ACC112 (cell line): Measurements from ENCODE around the gene MACROD2.

Experiments
- H2AFZ ChIP-seq: fragments of 200-600 bp; sonication (generic); one replicate; pipeline ENCODE4 v1.6.0; 2017; ENCODE audit warnings: antibody characterized with exemption, low read length; ENCODE audit not compliant: unreplicated experiment
- H3K27ac ChIP-seq: fragments of 200-600 bp; sonication (generic); 2 replicates; pipeline ENCODE4 v1.5.1; 2014; ENCODE audit warnings: low read depth, mild to moderate bottlenecking, antibody characterized with exemption, low read length, moderate library complexity
- H3K27me3 ChIP-seq: fragments of 200-600 bp; sonication (generic); 2 replicates; pipeline ENCODE4 v1.6.1; 2014; ENCODE audit warnings: mild to moderate bottlenecking, antibody characterized with exemption, low read length, moderate library complexity, mixed read lengths; ENCODE audit not compliant: insufficient read depth
- H3K36me3 ChIP-seq: fragments of 200-600 bp; sonication (generic); 2 replicates; pipeline ENCODE4 v1.6.1; 2016; ENCODE audit warnings: mild to moderate bottlenecking, antibody characterized with exemption, low read length, moderate library complexity, mixed read lengths; ENCODE audit not compliant: insufficient read depth
- H3K4me1 ChIP-seq: fragments of 200-600 bp; sonication (generic); one replicate; pipeline ENCODE4 v1.6.1; 2016; ENCODE audit warnings: low read length, mixed read lengths; ENCODE audit not compliant: insufficient read depth, unreplicated experiment, control insufficient read depth
- H3K4me3 ChIP-seq: fragments of 200-600 bp; sonication (generic); 2 replicates; pipeline ENCODE4 v1.5.1; 2014; ENCODE audit warnings: mild to moderate bottlenecking, low read depth, low read length
- H3K79me2 ChIP-seq: fragments of 200-600 bp; sonication (generic); one replicate; pipeline ENCODE4 v1.6.0; 2016; ENCODE audit warnings: low read length; ENCODE audit not compliant: control insufficient read depth, unreplicated experiment, insufficient read depth

Gene MACROD2

DNA sequence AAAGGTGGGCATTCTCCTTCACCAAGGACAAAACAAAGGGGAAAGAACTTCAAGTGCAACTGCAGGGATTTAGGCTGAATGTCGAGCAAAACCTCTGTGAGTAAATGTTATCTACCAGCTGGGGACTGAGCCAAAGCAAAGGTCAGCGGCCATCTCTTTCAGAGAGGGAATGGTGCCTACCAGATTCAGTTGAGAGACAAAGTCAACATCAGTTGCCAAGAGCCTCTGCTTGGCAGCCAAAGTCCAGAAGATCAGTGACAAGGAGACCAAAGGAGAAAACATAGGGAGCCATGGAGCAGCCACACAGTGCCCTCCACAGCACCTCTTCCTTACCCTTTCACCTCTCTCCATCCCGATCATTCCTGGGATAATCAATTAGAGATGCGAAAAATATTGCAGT is 2105.5 kb downstream of the MACROD2 start:
- H3K36me3 ChIP-seq: no peaks in the 10 kb centered on the region
- H3K4me3 ChIP-seq: no peak overlapping the region
- no peak overlapping the region for H3K27ac ChIP-seq
- H3K27me3 ChIP-seq: no peaks in the 10 kb centered on the region
- H3K79me2 ChIP-seq: no peaks in the 10 kb centered on the region
- no peak overlapping the region for H2AFZ ChIP-seq
- no peaks in the 10 kb centered on the region for H3K4me1 ChIP-seq
